Karpas-422 (cell line): Measurements from ENCODE around the gene PTPRK. TPM values are rescaled to one million over a fixed set of nuclear protein-coding genes. Genes with fewer than 3 reads are reported as not detected.

Source experiments
- DNase-seq: peaks from one replicate; pipeline ENCODE4 v3.0.0-alpha.2; 2015
- H2AFZ ChIP-seq: fragments of 200-600 bp; sonication (generic); 2 replicates; pipeline ENCODE4 v1.6.1; 2014; ENCODE audit warnings: antibody characterized with exemption, low read length, mixed read lengths
- H3K27ac ChIP-seq: fragments of 200-600 bp; sonication (generic); 2 replicates; pipeline ENCODE4 v1.5.1; 2014; ENCODE audit warnings: mild to moderate bottlenecking, low read length, moderate library complexity
- H3K27me3 ChIP-seq: fragments of 200-600 bp; sonication (generic); 2 replicates; pipeline ENCODE4 v1.6.1; 2014; ENCODE audit warnings: low read length, mixed read lengths
- H3K36me3 ChIP-seq: fragments of 200-600 bp; sonication (generic); 2 replicates; pipeline ENCODE4 v1.6.1; 2014; ENCODE audit warnings: low read length, mixed read lengths; ENCODE audit not compliant: insufficient read depth
- H3K4me1 ChIP-seq: fragments of 200-600 bp; sonication (generic); 2 replicates; pipeline ENCODE4 v1.6.1; 2014; ENCODE audit warnings: mild to moderate bottlenecking, low read length, mixed read lengths
- H3K4me2 ChIP-seq: fragments of 200-600 bp; sonication (generic); 2 replicates; pipeline ENCODE4 v1.6.1; 2014; ENCODE audit warnings: low read length, low read depth, mild to moderate bottlenecking; ENCODE audit not compliant: poor library complexity, severe bottlenecking
- H3K4me3 ChIP-seq: fragments of 200-600 bp; sonication (generic); 2 replicates; pipeline ENCODE4 v1.5.1; 2014; ENCODE audit warnings: mild to moderate bottlenecking, antibody characterized with exemption, low read length, mixed read lengths
- H3K79me2 ChIP-seq: fragments of 200-600 bp; sonication (generic); 2 replicates; pipeline ENCODE4 v1.6.1; 2014; ENCODE audit warnings: mild to moderate bottlenecking, low read length, mixed read lengths
- H3K9ac ChIP-seq: fragments of 200-600 bp; sonication (generic); 2 replicates; pipeline ENCODE4 v1.6.0; 2014; ENCODE audit warnings: low read length
- H3K9me2 ChIP-seq: fragments of 200-600 bp; sonication (generic), shearing (Covaris generic); replicated peaks from 2 replicates; pipeline ENCODE4 v1.6.0; 2014; ENCODE audit warnings: mild to moderate bottlenecking, low read length, moderate library complexity; ENCODE audit not compliant: insufficient read depth
- H3K9me3 ChIP-seq: fragments of 300-700, 200-600 bp; sonication (generic); 2 replicates; pipeline ENCODE4 v1.6.1; 2014; ENCODE audit warnings: low read length, mixed read lengths
- H4K20me1 ChIP-seq: fragments of 200-600 bp; sonication (generic); 2 replicates; pipeline ENCODE4 v1.6.1; 2014; ENCODE audit warnings: mild to moderate bottlenecking, antibody characterized with exemption, low read length, low read depth; ENCODE audit not compliant: insufficient read depth
- total RNA-seq: library from RNA; depleted of rRNA; stranded (reverse); fragments of >200 nt; shearing (Covaris generic); gene quantifications from 2 replicates; pipeline ENCODE4 v1.2.3, GENCODE V29; 2014; ENCODE audit warnings: low replicate concordance

PTPRK gene
- total RNA-seq, 1 experiment from 2014 or later: 0.04 TPM

DNA sequence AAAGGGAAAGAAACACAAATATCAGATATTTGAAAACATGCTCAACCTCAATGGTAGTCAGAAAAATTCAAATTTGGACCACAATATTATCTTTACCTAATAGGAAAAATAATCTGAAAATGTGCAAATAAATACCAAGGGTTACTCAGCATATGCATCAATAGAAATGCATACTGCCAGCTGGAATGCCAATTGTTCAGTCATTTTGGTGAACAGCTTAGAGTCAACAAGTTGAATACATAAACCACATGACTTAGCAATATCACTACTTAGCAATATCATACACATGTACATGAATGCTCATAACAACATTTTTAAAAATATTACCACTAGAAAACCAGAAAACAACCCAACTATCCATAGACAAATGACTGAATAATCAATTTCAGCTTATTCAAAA, 212.7 kb downstream of the PTPRK start:
- no peaks in the 10 kb centered on the region for H3K79me2 ChIP-seq
- H3K4me2 ChIP-seq: no peak overlapping the region
- H3K9me2 ChIP-seq: no peaks in the 10 kb centered on the region
- no peak overlapping the region for H3K9ac ChIP-seq
- no peak overlapping the region for H2AFZ ChIP-seq
- H3K9me3 ChIP-seq: peaks cover 17% of the 10 kb centered on the region
- H3K4me1 ChIP-seq: no peaks in the 10 kb centered on the region
- H3K27me3 ChIP-seq: no peaks in the 10 kb centered on the region
- H3K4me3 ChIP-seq: no peak overlapping the region
- DNase-seq: no peak
- no peaks in the 10 kb centered on the region for H3K36me3 ChIP-seq
- no peaks in the 10 kb centered on the region for H4K20me1 ChIP-seq
- H3K27ac ChIP-seq: no peak overlapping the region

DNA sequence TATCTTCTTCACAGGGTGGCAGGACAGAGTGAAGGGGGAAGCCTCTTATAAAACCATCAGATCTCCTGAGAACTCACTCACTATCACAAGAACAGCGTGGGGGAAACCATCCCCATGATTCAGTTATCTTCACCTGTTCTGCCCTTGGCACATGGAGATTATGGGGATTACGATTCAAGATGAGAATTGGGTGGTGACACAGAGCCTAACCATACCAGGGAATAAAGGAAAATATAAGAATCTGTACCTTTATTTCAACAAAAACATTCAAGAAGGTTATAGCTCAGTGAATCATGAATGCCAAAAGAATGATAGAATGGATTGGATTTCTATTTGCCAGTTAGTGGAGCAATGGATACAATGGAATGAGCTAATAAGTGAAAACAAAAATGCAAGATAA, 214.4 kb downstream of the PTPRK start:
- no peaks in the 10 kb centered on the region for H3K79me2 ChIP-seq
- H2AFZ ChIP-seq: no peak overlapping the region
- H3K27me3 ChIP-seq: no peaks in the 10 kb centered on the region
- no peak overlapping the region for H3K4me2 ChIP-seq
- H3K36me3 ChIP-seq: no peaks in the 10 kb centered on the region
- no peaks in the 10 kb centered on the region for H3K4me1 ChIP-seq
- H3K9ac ChIP-seq: no peak overlapping the region
- H4K20me1 ChIP-seq: no peaks in the 10 kb centered on the region
- H3K4me3 ChIP-seq: no peak overlapping the region
- peaks cover 17% of the 10 kb centered on the region for H3K9me3 ChIP-seq
- H3K9me2 ChIP-seq: no peaks in the 10 kb centered on the region
- H3K27ac ChIP-seq: no peak overlapping the region
- DNase-seq: no peak

- Histone ChIP-seq H2AFZ (no peak overlapping the region), H4K20me1 (no peaks in the 10 kb centered on the region), H3K4me1 (no peaks in the 10 kb centered on the region), H3K79me2 (no peaks in the 10 kb centered on the region), H3K4me3 (no peak overlapping the region), H3K36me3 (no peaks in the 10 kb centered on the region), H3K9ac (no peak overlapping the region), H3K4me2 (no peak overlapping the region), H3K9me2 (no peaks in the 10 kb centered on the region), H3K9me3 (peaks cover 17% of the 10 kb centered on the region), H3K27ac (no peak overlapping the region), H3K27me3 (no peaks in the 10 kb centered on the region)
- no peak for DNase-seq
These were observed 215.2 kb downstream of the PTPRK start for GRCh38 chr6:128305228-128305627.

DNA sequence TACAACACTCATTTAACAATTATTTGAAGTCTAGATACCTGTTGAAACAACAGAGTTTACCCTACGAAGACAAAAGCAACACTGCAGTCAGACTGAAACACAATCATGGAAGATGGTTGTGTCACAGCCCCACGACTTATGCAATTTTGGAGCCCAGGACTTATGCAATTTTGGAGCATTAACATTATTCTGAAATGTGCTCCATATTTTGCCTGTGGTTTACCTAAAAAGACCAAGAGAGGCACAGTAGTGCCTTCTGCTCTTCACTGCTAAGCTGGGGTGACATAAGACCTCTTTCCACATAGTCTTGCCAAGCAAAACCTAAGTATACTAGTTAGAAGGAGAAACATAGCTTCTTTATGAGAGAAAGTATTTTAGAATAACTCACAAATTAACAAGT, 216.5 kb downstream of the PTPRK start:
- Histone ChIP-seq H3K4me2 (no peak overlapping the region), H3K27ac (no peak overlapping the region), H3K9ac (no peak overlapping the region), H3K4me1 (no peaks in the 10 kb centered on the region), H3K27me3 (no peaks in the 10 kb centered on the region), H2AFZ (no peak overlapping the region), H3K9me2 (no peaks in the 10 kb centered on the region), H3K36me3 (no peaks in the 10 kb centered on the region), H3K4me3 (no peak overlapping the region), H4K20me1 (no peaks in the 10 kb centered on the region), H3K9me3 (peaks cover 17% of the 10 kb centered on the region), H3K79me2 (no peaks in the 10 kb centered on the region)
- DNase-seq: no peak

DNA sequence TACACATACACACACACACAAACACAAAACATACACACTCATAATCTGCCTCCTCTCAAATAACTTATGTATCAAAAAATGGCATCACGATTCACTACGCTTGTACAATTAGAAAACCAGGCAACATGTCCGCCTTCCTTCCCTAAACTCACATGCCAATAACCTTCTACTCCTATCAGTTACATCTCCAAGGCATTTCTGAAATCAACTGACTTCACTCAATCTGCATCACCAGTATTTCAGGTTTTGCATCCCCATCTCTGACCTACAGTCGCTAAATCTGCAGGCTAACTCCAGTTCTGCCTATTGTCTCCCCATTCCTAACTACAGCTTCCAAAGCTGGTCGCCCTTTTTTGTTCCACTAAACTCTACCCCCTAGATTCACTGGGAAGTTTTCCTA, 217.5 kb downstream of the PTPRK start:
- Histone ChIP-seq H3K27me3 (no peaks in the 10 kb centered on the region), H3K36me3 (no peaks in the 10 kb centered on the region), H3K27ac (no peak overlapping the region), H3K4me1 (no peaks in the 10 kb centered on the region), H3K9ac (no peak overlapping the region), H4K20me1 (no peaks in the 10 kb centered on the region), H3K9me3 (peaks cover 17% of the 10 kb centered on the region), H3K4me2 (no peak overlapping the region), H3K9me2 (no peaks in the 10 kb centered on the region), H2AFZ (no peak overlapping the region), H3K4me3 (no peak overlapping the region), H3K79me2 (no peaks in the 10 kb centered on the region)
- DNase-seq: no peak

DNA sequence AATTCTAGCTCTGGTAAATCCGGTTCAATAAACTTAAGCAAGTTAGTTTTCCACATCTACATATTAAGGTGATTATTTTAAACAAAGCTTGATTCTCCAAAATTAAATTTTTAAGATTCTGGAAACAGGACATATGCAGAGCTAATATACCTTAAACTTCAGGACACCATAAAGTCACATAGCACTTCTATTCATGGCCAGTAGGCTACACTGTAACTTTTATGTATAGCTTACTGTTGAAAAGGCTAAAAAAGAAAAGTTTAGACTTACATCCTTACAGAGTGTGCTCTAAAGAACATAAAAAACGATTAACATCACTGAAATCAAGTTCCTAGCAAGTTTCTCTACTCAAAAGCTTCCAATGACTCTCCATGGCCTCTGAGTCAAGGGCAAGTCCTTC, 224.7 kb downstream of the PTPRK start:
- H3K27me3 ChIP-seq: no peaks in the 10 kb centered on the region
- no peak overlapping the region for H3K4me3 ChIP-seq
- H3K9me3 ChIP-seq: no peaks in the 10 kb centered on the region; the same call in 1 of the 2 replicates
- no peak overlapping the region for H3K9ac ChIP-seq
- no peaks in the 10 kb centered on the region for H3K36me3 ChIP-seq
- H3K9me2 ChIP-seq: no peaks in the 10 kb centered on the region
- H4K20me1 ChIP-seq: no peaks in the 10 kb centered on the region
- no peaks in the 10 kb centered on the region for H3K79me2 ChIP-seq
- no peak overlapping the region for H2AFZ ChIP-seq
- no peak overlapping the region for H3K4me2 ChIP-seq
- H3K4me1 ChIP-seq: no peaks in the 10 kb centered on the region
- DNase-seq: no peak
- H3K27ac ChIP-seq: no peak overlapping the region

DNA sequence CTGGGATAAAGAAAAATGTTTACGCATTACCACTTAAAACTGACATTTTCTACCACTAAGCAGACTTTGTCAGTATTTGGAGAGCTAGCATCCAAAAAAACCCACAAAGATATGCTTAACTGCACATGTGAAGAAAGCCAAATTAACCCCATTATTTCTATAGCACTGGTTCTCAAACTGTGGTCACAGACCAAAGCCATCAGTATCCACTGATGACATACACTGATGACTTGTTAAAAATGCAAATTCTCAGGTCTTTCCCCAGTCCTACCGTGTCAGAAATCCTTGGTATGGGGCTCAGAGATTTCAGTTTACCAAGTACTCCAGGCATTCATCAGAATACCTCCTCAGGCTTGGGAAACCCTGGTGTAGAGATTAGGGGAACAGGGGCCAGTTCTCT, 230.2 kb downstream of the PTPRK start:
- Histone ChIP-seq H3K9me2 (no peaks in the 10 kb centered on the region), H3K4me3 (no peak overlapping the region), H3K4me2 (no peak overlapping the region), H3K36me3 (no peaks in the 10 kb centered on the region), H3K79me2 (no peaks in the 10 kb centered on the region), H3K27me3 (no peaks in the 10 kb centered on the region), H3K4me1 (no peaks in the 10 kb centered on the region), H2AFZ (no peak overlapping the region), H4K20me1 (no peaks in the 10 kb centered on the region), H3K9ac (no peak overlapping the region), H3K27ac (no peak overlapping the region), H3K9me3 (peaks cover 11% of the 10 kb centered on the region)
- DNase-seq: no peak

DNA sequence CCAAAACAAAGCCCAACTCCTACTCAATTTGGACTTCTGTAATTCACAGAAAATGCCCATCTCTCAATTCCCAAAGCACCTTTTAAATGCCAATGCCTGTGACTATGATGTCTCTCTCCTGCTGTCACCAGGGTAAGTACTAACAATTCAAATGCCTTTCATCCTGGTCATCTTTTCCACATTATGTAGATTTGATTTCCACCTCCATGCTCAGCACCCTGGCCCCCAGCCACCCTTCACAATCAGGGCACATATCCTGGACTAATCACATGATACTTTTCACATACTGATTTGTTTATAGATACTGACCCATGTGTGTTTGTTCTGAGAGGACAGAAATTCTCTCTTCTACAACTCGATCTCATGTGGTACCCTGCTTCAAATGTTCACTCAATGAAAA, 236.3 kb downstream of the PTPRK start:
- H3K27me3 ChIP-seq: no peaks in the 10 kb centered on the region
- H3K4me2 ChIP-seq: no peak overlapping the region
- no peak overlapping the region for H3K9ac ChIP-seq
- peaks cover 4% of the 10 kb centered on the region for H3K9me3 ChIP-seq
- no peak overlapping the region for H3K4me3 ChIP-seq
- no peak for DNase-seq
- no peaks in the 10 kb centered on the region for H3K4me1 ChIP-seq
- no peak overlapping the region for H3K27ac ChIP-seq
- no peak overlapping the region for H2AFZ ChIP-seq
- H3K9me2 ChIP-seq: no peaks in the 10 kb centered on the region
- H4K20me1 ChIP-seq: no peaks in the 10 kb centered on the region
- no peaks in the 10 kb centered on the region for H3K79me2 ChIP-seq
- H3K36me3 ChIP-seq: no peaks in the 10 kb centered on the region

DNA sequence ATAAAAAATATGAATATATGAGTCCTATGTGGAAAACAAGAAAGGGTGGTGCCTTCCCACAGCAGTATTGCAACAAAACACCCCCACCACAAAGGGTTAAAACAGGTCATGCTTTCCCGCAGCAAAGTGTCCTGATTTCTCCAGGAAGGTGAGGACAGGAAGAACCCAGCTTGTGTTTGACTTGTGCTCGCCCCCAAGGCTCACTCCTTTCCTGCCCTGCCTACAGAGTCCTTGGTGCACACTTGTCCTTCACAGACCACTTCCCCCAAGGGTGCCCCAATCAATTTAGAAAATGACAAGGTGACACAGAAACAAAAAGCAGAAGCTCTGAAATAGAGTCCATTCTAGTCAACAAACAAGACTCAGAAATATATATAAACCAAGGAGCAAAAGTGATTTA, 237.4 kb downstream of the PTPRK start:
- H3K4me2 ChIP-seq: no peak overlapping the region

More for the DNA sequence above, 237.4 kb downstream of the PTPRK start:
- no peaks in the 10 kb centered on the region for H3K27me3 ChIP-seq
- H3K9ac ChIP-seq: no peak overlapping the region
- H3K4me3 ChIP-seq: no peak overlapping the region
- no peak overlapping the region for H2AFZ ChIP-seq
- H3K79me2 ChIP-seq: no peaks in the 10 kb centered on the region
- H3K9me2 ChIP-seq: no peaks in the 10 kb centered on the region
- no peak for DNase-seq
- no peak overlapping the region for H3K27ac ChIP-seq
- H4K20me1 ChIP-seq: no peaks in the 10 kb centered on the region
- H3K9me3 ChIP-seq: peaks cover 3% of the 10 kb centered on the region
- H3K36me3 ChIP-seq: no peaks in the 10 kb centered on the region
- no peaks in the 10 kb centered on the region for H3K4me1 ChIP-seq
